Activated naive CD8-positive, alpha-beta T cell treated with anti-CD3 and anti-CD28 coated beads, Interleukin-2, amount 50 U/mL, for 16 hours (primary cell): ENCODE results near the gene SHANK1.
A peak's percentile ranks its signal among the peaks of the same experiment; 100 is the strongest.

Experiments
- DNase-seq: peaks from one replicate; pipeline ENCODE4 v3.0.0-alpha.2; 2020; ENCODE audit warnings: low read depth, low spot score

The SHANK1 gene

GRCh38 chr19:50686310-50687032 lies 33.1 kb downstream of the SHANK1 start:
- no peak for DNase-seq

DNA sequence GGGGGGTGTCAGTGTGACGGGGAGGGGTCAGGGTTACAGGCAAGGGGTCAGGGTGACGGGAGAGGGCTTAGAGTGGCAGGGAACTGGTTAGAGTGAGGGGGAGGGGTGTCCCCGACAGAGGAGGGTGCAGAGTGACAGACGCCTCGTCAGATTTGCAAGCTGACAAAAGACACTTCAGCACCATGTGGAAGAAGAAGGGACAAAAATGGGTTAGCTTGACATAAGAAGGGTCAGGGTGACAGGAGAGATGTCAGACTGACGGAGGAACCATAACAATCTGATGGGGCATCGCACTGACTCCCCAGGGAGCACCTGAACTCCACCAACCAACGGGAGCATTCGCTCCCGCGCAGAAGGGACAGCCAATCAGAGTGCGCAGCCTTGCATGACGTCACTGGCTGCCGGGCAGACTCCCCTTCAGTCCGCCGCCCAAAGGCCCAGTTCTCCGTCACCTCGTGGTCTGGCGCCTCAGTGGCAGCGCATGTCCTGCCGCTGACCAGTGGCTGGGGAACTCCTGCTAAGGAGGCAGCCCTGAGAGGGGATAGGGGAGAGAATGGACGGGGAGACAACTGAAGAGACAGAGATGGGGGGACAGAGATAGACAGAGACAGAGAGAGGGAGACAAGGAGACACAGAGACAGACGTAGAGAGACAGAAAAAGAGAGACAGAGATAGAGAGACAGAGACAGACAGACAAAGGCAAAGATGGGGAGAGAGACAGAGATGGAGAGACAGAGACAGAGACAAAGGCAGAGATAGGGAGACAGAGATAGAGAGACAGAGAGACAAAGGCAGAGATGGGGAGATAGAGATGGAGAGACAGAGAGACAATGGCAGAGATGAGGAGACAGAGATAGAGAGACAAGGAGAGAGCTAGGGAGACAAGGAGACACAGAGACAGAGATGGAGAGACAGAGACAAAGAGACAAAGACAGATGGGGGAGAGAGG lies 40.2 kb downstream of the SHANK1 start:
- DNase-seq, result peak; percentile 46

- no peak for DNase-seq
Observed at GRCh38 chr19:50678323-50678722, 41.3 kb downstream of the SHANK1 start.

- DNase-seq, result no peak
Observed at GRCh38 chr19:50677636-50678035, 42.0 kb downstream of the SHANK1 start.

DNA sequence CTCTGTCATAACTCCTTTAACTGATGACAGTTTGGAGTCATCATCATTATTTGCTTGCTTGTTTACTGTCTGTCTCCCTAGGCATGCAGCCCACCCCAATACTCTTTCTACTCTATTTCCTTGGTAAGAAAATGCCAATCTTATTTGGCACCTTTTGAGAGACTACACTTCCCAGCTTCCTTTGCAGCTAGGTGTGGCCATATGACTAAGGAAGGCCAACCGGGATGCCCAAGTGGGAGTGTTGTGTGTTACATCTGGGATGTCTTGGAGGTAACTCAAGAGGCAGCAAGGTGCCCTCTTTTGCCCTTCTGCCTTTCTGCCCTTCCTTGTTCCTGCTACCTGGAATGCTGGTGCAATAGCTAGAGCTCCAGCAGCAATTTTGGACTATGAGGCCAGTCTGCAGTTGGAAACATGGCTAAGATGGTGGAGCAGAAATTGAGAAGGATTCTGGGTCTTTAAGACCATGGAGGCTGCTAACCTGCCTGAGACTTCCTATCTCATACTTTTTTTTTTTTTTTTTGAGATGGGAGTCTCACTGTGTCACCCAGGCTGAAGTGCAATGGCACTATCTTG lies 42.9 kb downstream of the SHANK1 start:
- no peak for DNase-seq

GRCh38 chr19:50673118-50673517 lies 46.5 kb downstream of the SHANK1 start:
- DNase-seq, result no peak

DNA sequence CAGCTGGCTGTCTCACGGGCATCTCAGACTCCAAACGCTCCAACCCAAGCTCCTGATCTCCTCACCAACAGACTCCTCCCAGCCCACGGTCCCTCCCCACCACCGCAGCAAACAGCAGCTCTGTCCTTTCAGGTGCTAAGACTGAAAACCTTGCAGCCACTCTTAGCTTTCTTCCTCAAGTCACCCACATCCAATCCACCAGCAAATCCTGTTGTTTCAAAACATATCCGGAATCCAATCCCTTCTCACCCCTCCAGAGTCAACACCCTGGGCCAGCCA lies 49.6 kb downstream of the SHANK1 start:
- no peak for DNase-seq

DNA sequence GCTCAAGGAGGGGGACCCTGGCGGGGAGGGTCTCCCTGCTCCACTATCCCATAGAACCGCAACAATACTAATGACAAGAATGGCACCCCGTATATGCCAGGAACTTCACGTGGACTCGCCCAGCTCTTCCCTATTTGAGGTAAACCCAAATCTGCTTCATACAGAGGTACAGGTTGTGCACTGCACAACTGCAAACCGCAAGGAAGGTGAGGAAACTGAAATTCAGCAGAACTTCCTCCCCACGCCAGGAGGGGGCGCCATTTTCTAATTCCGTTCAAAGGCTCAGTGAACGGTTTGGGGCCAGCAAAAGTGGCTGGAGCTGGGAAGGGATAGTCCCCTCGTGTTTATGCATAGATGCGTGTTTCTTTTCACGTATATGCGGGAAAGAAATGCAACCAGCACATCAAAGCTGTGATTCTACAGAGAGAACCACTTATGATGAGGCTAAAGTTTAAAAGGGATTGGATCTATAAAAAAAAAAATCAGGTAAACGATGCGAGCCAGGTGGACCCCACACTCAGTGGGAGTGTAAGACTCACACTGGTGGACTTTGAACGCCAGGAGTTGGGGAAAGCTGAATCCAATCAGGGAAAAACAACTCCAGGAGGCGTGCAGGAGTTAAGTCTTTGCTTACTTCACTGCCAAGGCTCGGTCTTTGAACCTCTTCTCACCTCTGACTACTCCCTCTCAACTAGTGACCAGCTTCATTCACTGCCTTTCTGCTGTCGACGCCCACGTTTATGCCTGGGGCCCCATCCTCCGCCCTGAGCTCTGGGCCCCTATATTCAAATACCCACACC lies 50.1 kb downstream of the SHANK1 start:
- DNase-seq, result no peak

DNA sequence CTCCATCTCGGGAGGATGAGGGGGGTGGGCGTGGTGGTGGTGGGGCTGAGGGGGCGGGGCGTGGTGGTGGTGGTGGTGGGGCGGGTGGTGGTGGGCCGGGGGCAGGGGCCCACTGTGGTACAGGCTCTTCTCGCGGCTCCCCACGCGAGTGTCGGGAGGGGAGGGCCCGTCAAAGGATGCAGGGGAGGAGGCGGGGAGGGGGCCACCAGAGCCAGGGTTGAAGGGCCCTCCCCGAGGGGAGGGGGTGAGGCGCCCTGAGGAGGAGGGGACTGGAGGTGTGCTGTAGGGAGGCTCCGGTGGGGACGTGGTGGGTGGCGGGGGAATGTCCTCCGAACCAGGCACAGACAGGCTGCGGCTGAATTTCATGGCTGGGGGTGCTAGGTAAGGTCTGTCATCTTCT lies 50.7 kb downstream of the SHANK1 start:
- DNase-seq, result no peak

GRCh38 chr19:50668416-50668815 lies 51.2 kb downstream of the SHANK1 start:
- no peak for DNase-seq

GRCh38 chr19:50667759-50668231 lies 51.8 kb downstream of the SHANK1 start:
- DNase-seq, result no peak

DNA sequence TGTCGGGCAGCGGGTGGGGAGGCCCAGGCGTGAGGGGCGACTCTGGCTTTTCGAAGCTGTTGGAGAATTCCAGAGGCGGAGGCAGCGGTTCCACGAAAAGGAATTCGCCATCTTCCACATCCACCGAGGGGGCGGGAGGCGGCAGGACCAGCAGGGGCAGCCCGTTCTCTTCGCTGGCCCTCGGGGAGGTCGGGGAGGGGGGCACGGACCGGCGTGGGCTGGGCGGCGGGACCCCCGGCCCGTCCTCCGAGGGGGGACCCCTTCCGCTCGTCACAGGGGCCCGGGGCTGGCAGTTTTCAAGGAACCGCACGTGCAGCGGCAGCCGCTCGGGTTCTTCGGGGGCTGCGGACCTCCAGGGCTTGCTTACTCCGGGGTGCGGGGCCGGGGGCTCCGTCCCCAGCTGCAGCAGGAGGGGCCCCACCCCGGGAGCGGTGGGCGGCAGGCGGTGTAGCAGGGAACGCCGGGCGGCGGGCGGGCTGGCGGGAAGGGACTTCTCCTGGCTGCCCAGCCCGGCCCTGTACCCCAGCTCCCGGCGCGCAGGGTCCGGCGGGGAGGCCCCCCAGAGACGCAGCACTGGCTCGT lies 52.3 kb downstream of the SHANK1 start:
- DNase-seq, result no peak

DNA sequence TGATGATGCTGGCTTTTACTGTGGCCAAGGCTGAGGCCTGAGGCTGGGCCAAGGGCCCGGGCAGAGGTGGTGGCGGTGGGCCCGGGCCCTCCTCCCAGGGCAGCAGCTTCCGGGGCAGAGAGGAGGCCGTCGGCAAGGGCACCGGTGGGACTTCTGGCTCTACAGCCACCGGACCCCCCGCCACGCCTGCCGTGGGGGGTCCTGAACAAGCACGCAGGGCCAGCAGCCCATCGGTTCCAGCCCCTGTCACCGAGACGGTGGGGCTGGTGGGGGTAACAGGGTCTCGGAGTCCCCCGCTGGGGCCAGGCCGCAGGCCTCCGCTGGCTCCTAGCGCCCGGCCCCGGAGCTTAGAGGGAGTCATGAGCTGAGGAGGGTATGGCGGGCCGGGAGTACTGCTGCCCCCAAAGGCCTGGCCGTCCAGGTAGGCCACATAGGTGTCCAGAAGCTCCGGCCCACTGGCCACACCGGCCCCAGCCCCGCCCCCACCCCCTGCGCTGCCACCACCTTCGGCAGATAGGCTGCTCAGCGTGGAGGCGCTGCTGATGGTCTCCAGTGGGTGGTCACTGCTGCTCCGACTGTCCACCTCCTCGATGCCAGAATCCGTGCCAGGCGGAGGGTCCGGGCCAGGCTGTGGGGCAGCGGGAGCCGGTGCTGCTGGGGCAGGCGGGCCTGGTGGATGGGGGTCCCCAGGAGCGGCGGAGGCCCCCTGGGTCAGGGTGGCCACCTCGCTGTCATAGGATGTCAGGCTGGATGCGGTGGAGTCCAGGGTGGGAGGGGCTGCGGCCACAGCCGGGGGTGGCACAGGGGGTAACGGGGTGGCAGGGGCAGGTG lies 53.0 kb downstream of the SHANK1 start:
- DNase-seq, result no peak

- DNase-seq, result no peak
Observed at GRCh38 chr19:50664204-50664603, 55.4 kb downstream of the SHANK1 start.

GRCh38 chr19:50663482-50663790 lies 56.2 kb downstream of the SHANK1 start:
- no peak for DNase-seq

DNA sequence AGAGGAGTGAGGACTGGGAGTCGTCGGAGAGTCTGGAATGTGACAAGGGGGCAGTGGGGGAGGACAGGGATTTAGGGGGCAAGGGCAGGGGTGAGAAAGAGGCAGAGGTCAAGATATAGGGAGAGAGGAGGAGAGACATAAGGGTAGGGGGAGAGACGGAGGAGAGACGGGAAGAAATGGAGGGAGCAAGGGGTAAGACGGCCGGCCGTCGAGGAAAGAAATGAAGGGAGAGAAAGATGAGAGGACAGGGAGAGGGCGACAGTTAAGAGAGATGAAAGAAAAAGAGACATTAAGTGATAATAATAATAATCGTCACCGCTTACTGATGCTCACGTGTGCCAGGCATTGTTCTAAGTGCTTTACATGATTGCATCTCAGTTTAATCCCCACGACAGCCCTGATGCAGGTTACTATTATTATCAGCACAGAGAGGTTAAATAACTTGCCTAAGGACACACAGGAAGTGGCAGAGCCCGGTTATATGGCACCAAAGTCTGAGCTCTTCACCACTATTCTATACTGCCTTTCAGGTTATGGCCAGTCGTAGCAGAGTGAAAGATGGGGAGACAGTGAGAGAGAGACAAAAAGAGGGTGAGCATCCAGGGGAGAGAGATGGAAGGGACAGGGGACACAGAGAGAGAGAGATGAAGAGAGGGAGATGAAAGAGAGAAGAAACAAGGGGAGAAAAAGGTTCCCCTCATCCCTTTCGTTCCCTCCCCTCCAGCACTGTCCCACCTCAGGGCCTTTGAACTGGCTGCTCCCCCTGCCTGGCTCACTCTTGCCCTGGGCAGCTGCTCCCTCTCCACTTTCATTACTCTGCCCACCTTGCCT lies 56.7 kb downstream of the SHANK1 start:
- no peak for DNase-seq

- DNase-seq, result no peak
Observed at GRCh38 chr19:50661766-50662650, 57.6 kb downstream of the SHANK1 start.

DNA sequence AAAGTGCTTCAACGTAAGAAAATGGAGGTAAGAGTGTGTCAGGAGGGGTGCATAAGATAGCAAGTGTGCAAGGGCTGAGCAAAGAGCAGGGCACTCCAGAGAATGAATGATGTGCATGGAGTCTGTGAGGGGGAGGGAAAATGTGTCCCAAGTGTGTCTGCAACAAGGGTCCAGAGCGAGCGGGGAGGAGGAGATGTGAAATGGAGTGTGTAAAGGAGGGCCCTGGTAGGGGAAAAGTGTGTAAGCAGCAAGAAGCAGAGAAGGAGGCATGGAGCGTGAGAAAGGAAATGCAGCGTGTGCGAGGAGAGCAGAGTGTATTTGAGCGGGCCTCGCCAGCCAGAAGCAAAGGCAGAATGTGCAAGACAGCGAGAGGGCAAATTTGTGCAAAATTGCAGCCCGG lies 58.6 kb downstream of the SHANK1 start:
- no peak for DNase-seq

- no peak for DNase-seq
Observed at GRCh38 chr19:50660088-50660366, 59.6 kb downstream of the SHANK1 start.
